SK-N-SH (cell line): ENCODE results near the gene CHRM1. TPM values are rescaled to one million over a fixed set of nuclear protein-coding genes. Genes with fewer than 3 reads are reported as not detected.

Experiments used
- CTCF ChIA-PET: fragments of 300-600, 350-600 bp; formaldehyde crosslinking; extraction: SDS; loops from one replicate; lab custom pipeline; 2021; lab: Yijun Ruan, JAX
- POLR2A ChIA-PET: fragments of 350-600 bp; sonication (Branson Sonifier 250); formaldehyde crosslinking; extraction: SDS; loops from one replicate; lab custom pipeline; 2020; ENCODE audit warnings: antibody characterized with exemption, inconsistent platforms; lab: Yijun Ruan, JAX
- DNase-seq: peaks from one replicate; pipeline ENCODE4 v3.0.0; 2012
- H2AFZ ChIP-seq: fragments of 200-600 bp; sonication (generic); 2 replicates; pipeline ENCODE4 v1.8.1; 2016; ENCODE audit warnings: antibody characterized with exemption, mild to moderate bottlenecking, low read depth
- H3F3A ChIP-seq: fragments of 200-600 bp; sonication (generic); replicated peaks from 2 replicates; pipeline ENCODE3; 2016; ENCODE audit warnings: antibody characterized with exemption, mild to moderate bottlenecking; ENCODE audit not compliant: insufficient read depth
- H3K27ac ChIP-seq, 2 experiments: fragments of 200-500 bp in 1 of 2; fragments of 200-600 bp in 1 of 2; sonication (Bioruptor generic) in 1 of 2; sonication (generic), shearing (Covaris generic) in 1 of 2; 2 replicates each; pipeline versions ENCODE4 v1.5.1 to v1.6.1; 2014 to 2016; ENCODE audit warnings: low read depth in 2 of 2, inconsistent platforms in 1 of 2, low read length in 1 of 2, mild to moderate bottlenecking in 1 of 2, mixed read lengths in 1 of 2
- H3K27me3 ChIP-seq: fragments of 200-600 bp; sonication (generic), shearing (Covaris generic); 2 replicates; pipeline ENCODE4 v1.6.1; 2016; ENCODE audit warnings: mixed run types; ENCODE audit not compliant: insufficient read depth
- H3K36me3 ChIP-seq, 2 experiments: fragments of 200-500 bp in 1 of 2; fragments of 200-600 bp in 1 of 2; sonication (Bioruptor generic) in 1 of 2; sonication (generic) in 1 of 2; replicated peaks in 1 of 2; 2 replicates each; pipeline versions ENCODE3 to v1.5.1; 2014 to 2016; ENCODE audit warnings: low read length in 1 of 2, mild to moderate bottlenecking in 1 of 2; ENCODE audit not compliant: insufficient read depth in 2 of 2, control insufficient read depth in 1 of 2
- H3K4me1 ChIP-seq, 2 experiments: fragments of 200-500 bp in 1 of 2; fragments of 200-600 bp in 1 of 2; sonication (Bioruptor generic) in 1 of 2; sonication (generic), shearing (Covaris generic) in 1 of 2; 2 replicates each; pipeline versions ENCODE4 v1.5.1 to v1.6.1; 2014 to 2016; ENCODE audit warnings: low read depth in 1 of 2, low read length in 1 of 2, mixed run types in 1 of 2; ENCODE audit not compliant: insufficient read depth in 2 of 2, control insufficient read depth in 1 of 2
- H3K4me2 ChIP-seq: fragments of 200-600 bp; sonication (generic), shearing (Covaris generic); 2 replicates; pipeline ENCODE4 v1.6.1; 2017; ENCODE audit warnings: mixed run types
- H3K4me3 ChIP-seq, 2 experiments: fragments of 200-500 bp in 1 of 2; fragments of 200-600 bp in 1 of 2; sonication (Bioruptor generic) in 1 of 2; sonication (generic), shearing (Covaris generic) in 1 of 2; 2 replicates each; pipeline versions ENCODE4 v1.5.1 to v1.8.1; 2014 to 2016; ENCODE audit warnings: low read depth in 2 of 2, inconsistent platforms in 1 of 2, low read length in 1 of 2, mild to moderate bottlenecking in 1 of 2, mixed read lengths in 1 of 2, moderate library complexity in 1 of 2
- H3K79me2 ChIP-seq: fragments of 200-600 bp; sonication (generic); 2 replicates; pipeline ENCODE4 v1.8.1; 2017; ENCODE audit warnings: mild to moderate bottlenecking; ENCODE audit not compliant: insufficient read depth
- H3K9ac ChIP-seq: fragments of 200-600 bp; sonication (generic); 2 replicates; pipeline ENCODE4 v1.6.1; 2017; ENCODE audit warnings: mixed run types
- H3K9me2 ChIP-seq: fragments of 200-600 bp; sonication (generic); 2 replicates; pipeline ENCODE4 v1.6.1; 2017; ENCODE audit warnings: mixed run types
- H3K9me3 ChIP-seq: fragments of 200-600 bp; sonication (generic); 2 replicates; pipeline ENCODE4 v1.6.1; 2017; ENCODE audit warnings: mixed run types, mild to moderate bottlenecking, moderate library complexity
- H4K20me1 ChIP-seq: fragments of 200-600 bp; sonication (generic); 2 replicates; pipeline ENCODE4 v1.6.1; 2017; ENCODE audit warnings: mild to moderate bottlenecking, mixed run types; ENCODE audit not compliant: insufficient read depth
- ELF1 ChIP-seq: IDR thresholded peaks from 2 replicates; pipeline ENCODE4 v1.4.0; 2012
- EP300 ChIP-seq, 2 experiments: IDR thresholded peaks; 2 replicates each; pipeline versions ENCODE4 v1.4.0 to v1.6.1; 2012; ENCODE audit warnings: borderline replicate concordance in 1 of 2, low read depth in 1 of 2, low read length in 1 of 2
- EZH2phosphoT487 ChIP-seq: fragments of 200-600 bp; sonication (generic); IDR thresholded peaks from 2 replicates; pipeline ENCODE4 v1.6.1; 2017; ENCODE audit warnings: low read depth, mixed run types, mild to moderate bottlenecking, antibody characterized with exemption, moderate library complexity, borderline replicate concordance
- FOXM1 ChIP-seq: IDR thresholded peaks from 2 replicates; pipeline ENCODE4 v1.4.0; 2012; ENCODE audit warnings: low read depth, mild to moderate bottlenecking
- NFIC ChIP-seq: IDR thresholded peaks from 2 replicates; pipeline ENCODE4 v1.4.0; 2012; ENCODE audit warnings: borderline replicate concordance
- NRF1 ChIP-seq: IDR thresholded peaks from 2 replicates; pipeline ENCODE4 v1.6.1; 2012; ENCODE audit warnings: low read depth, mild to moderate bottlenecking, low read length
- POLR2AphosphoS5 ChIP-seq: IDR thresholded peaks from 2 replicates; pipeline ENCODE4 v1.6.1; 2012; ENCODE audit warnings: low read depth, low read length
- RCOR1 ChIP-seq: fragments of 150-350 bp; IDR thresholded peaks from 2 replicates; pipeline ENCODE4 v1.6.1; 2017; ENCODE audit warnings: antibody characterized with exemption, low read length
- REST ChIP-seq: IDR thresholded peaks from 2 replicates; pipeline ENCODE4 v1.6.1; 2012; ENCODE audit warnings: mild to moderate bottlenecking, low read depth, low read length, moderate library complexity
- RXRA ChIP-seq: IDR thresholded peaks from 2 replicates; pipeline ENCODE4 v1.4.0; 2012; ENCODE audit warnings: low read depth, mild to moderate bottlenecking, borderline replicate concordance
- SMC3 ChIP-seq: IDR thresholded peaks from 2 replicates; pipeline ENCODE4 v1.6.1; 2012; ENCODE audit warnings: low read depth, low read length, improper control_type of control experiment
- TCF12 ChIP-seq: IDR thresholded peaks from 2 replicates; pipeline ENCODE4 v1.4.0; 2012
- ZBTB33 ChIP-seq: IDR thresholded peaks from 2 replicates; pipeline ENCODE4 v1.4.0; 2012; ENCODE audit warnings: low read depth, borderline replicate concordance
- WGBS: methylation state at CpG from one replicate; pipeline ENCODE4 v1.1.6; 2017; ENCODE audit warnings: low lambda C conversion rate; 5-methylcytosine and 5-hydroxymethylcytosine counted together
- polyA plus RNA-seq, 3 experiments: library from polyadenylated mRNA; depleted of rRNA; stranded (reverse); fragments of >200 nt; gene quantifications; 2 replicates each; pipeline ENCODE4 v1.2.3, GENCODE V29; 2012
- TF ChIP-seq, protein P1 (sequence below): fragments of 200-600 bp; sonication (generic); IDR thresholded peaks from 2 replicates; pipeline ENCODE4 v1.6.1; 2017; ENCODE audit warnings: antibody characterized with exemption, mild to moderate bottlenecking, moderate library complexity
- TF ChIP-seq, protein P2 (sequence below): fragments of 150-350 bp; IDR thresholded peaks from 2 replicates; pipeline ENCODE4 v1.6.1; 2017; ENCODE audit warnings: antibody characterized with exemption, low read length, low read depth, borderline replicate concordance

Gene CHRM1
- polyA plus RNA-seq, 1 of the 3 experiments (the other 2 are of a cell fraction): not detected

- peaks cover 72% of the 10 kb centered on the region for H3K79me2 ChIP-seq
- H3K9me3 ChIP-seq: no peaks in the 10 kb centered on the region
- peak overlapping the region in 1 of 2 experiments; percentile 98; a peak in 2 of 4 replicates for H3K27ac ChIP-seq
- H4K20me1 ChIP-seq: peaks cover 60% of the 10 kb centered on the region
- H3K4me1 ChIP-seq: peaks cover 32 to 44% of the 10 kb centered on the region in 2 experiments
- no peaks in the 10 kb centered on the region for H3K9me2 ChIP-seq
- no peak for DNase-seq
- H3F3A ChIP-seq: peaks cover 58% of the 10 kb centered on the region
- peaks cover 48 to 71% of the 10 kb centered on the region in 2 experiments for H3K36me3 ChIP-seq
- H3K27me3 ChIP-seq: no peaks in the 10 kb centered on the region
- H3K9ac ChIP-seq: peak overlapping the region; percentile 99; the same call in 1 of the 2 replicates
- no peak overlapping the region for H2AFZ ChIP-seq
- peak overlapping the region; percentile 94 for H3K4me2 ChIP-seq
- peak overlapping the region; percentile 82 to 91; a peak in 2 of 4 replicates for H3K4me3 ChIP-seq
- CTCF ChIA-PET: interaction anchor here (0.8 to 9.5 kb wide), 15 partner anchors 8 to 175 kb away, joined by 3 to 76 read pairs (median 6); partner anchors contain the start of gene TMEM179B
- POLR2A ChIA-PET: interaction anchor here (1.3 to 3.3 kb wide), 3 partner anchors 29 to 97 kb away, joined by 5 to 25 read pairs (median 10); no protein-coding TSS in a partner anchor
- 91% methylated on average over 3 of the region's 3 CpGs for WGBS
- no peak for TF ChIP-seq POLR2AphosphoS5
- TF ChIP-seq, protein P1, sequence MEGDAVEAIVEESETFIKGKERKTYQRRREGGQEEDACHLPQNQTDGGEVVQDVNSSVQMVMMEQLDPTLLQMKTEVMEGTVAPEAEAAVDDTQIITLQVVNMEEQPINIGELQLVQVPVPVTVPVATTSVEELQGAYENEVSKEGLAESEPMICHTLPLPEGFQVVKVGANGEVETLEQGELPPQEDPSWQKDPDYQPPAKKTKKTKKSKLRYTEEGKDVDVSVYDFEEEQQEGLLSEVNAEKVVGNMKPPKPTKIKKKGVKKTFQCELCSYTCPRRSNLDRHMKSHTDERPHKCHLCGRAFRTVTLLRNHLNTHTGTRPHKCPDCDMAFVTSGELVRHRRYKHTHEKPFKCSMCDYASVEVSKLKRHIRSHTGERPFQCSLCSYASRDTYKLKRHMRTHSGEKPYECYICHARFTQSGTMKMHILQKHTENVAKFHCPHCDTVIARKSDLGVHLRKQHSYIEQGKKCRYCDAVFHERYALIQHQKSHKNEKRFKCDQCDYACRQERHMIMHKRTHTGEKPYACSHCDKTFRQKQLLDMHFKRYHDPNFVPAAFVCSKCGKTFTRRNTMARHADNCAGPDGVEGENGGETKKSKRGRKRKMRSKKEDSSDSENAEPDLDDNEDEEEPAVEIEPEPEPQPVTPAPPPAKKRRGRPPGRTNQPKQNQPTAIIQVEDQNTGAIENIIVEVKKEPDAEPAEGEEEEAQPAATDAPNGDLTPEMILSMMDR: no peak
- TF ChIP-seq ELF1: no peak
- no peak for TF ChIP-seq RCOR1
- no peak for TF ChIP-seq RXRA
- TF ChIP-seq SMC3: no peak
- no peak for TF ChIP-seq TCF12
- TF ChIP-seq EP300 (IDR thresholded peaks at IDR 0.05; ENCODE audit: borderline replicate concordance in 1 of 2, low read depth in 1 of 2, low read length in 1 of 2): no peak
- TF ChIP-seq, protein P2, sequence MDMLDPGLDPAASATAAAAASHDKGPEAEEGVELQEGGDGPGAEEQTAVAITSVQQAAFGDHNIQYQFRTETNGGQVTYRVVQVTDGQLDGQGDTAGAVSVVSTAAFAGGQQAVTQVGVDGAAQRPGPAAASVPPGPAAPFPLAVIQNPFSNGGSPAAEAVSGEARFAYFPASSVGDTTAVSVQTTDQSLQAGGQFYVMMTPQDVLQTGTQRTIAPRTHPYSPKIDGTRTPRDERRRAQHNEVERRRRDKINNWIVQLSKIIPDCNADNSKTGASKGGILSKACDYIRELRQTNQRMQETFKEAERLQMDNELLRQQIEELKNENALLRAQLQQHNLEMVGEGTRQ: no peak
- no peak for TF ChIP-seq FOXM1
- no peak for TF ChIP-seq REST
- no peak for TF ChIP-seq EZH2phosphoT487
- TF ChIP-seq NRF1: no peak
- no peak for TF ChIP-seq ZBTB33
- TF ChIP-seq NFIC: no peak
- TF ChIP-seq, all 33 proteins: peak for 0
Observed at GRCh38 chr11:62883673-62884072, 37.5 kb downstream of the CHRM1 start.
